ENCODE results near the gene RECK.
"Not testable (repeated sequence)": the region's sequence is repeated elsewhere in the genome, so short reads cannot be mapped to it uniquely, and the experiment has no call there.

Gene RECK

GRCh38 chr9:36152741-36153438, 116.2 kb downstream of the RECK start:
- no peak for DNase-seq (ENCODE audit: low read depth in 3 of 3, low spot score in 1 of 3)

GRCh38 chr9:36153746-36154145, 117.0 kb downstream of the RECK start:
- DNase-seq (ENCODE audit: low read depth in 3 of 3, low spot score in 1 of 3), result no peak

GRCh38 chr9:36154331-36154952, 117.7 kb downstream of the RECK start:
- no peak for DNase-seq (ENCODE audit: low read depth in 3 of 3, low spot score in 1 of 3)

GRCh38 chr9:36156116-36156515, 119.4 kb downstream of the RECK start:
- DNase-seq (ENCODE audit: low read depth in 3 of 3, low spot score in 1 of 3), result no peak

GRCh38 chr9:36158122-36158521, 121.4 kb downstream of the RECK start:
- DNase-seq (ENCODE audit: low read depth in 3 of 3, low spot score in 1 of 3), result no peak

GRCh38 chr9:36158917-36159316, 122.2 kb downstream of the RECK start:
- DNase-seq (ENCODE audit: low read depth in 3 of 3, low spot score in 1 of 3), result no peak

- DNase-seq (ENCODE audit: low read depth in 3 of 3, low spot score in 1 of 3), result not testable (repeated sequence)
Measured at GRCh38 chr9:36159509-36159908, 122.8 kb downstream of the RECK start.

- not testable (repeated sequence) for DNase-seq (ENCODE audit: low read depth in 3 of 3, low spot score in 1 of 3)
Measured at GRCh38 chr9:36160126-36160525, 123.4 kb downstream of the RECK start.

GRCh38 chr9:36161187-36161586, 124.5 kb downstream of the RECK start:
- DNase-seq (ENCODE audit: low read depth in 3 of 3, low spot score in 1 of 3), result no peak

- DNase-seq (ENCODE audit: low read depth in 3 of 3, low spot score in 1 of 3), result no peak
Measured at GRCh38 chr9:36162211-36162738, 125.6 kb downstream of the RECK start.

GRCh38 chr9:36163049-36163785, 126.5 kb downstream of the RECK start:
- no peak for DNase-seq (ENCODE audit: low read depth in 3 of 3, low spot score in 1 of 3)

GRCh38 chr9:36163786-36164170, 127.1 kb downstream of the RECK start:
- DNase-seq (ENCODE audit: low read depth in 3 of 3, low spot score in 1 of 3), result no peak

- no peak for DNase-seq (ENCODE audit: low read depth in 3 of 3, low spot score in 1 of 3)
Measured at GRCh38 chr9:36164372-36164771, 127.7 kb downstream of the RECK start.

- no peak for DNase-seq (ENCODE audit: low read depth in 3 of 3, low spot score in 1 of 3)
Measured at GRCh38 chr9:36164989-36165388, 128.3 kb downstream of the RECK start.

GRCh38 chr9:36165826-36166167, 129.1 kb downstream of the RECK start:
- no peak for DNase-seq (ENCODE audit: low read depth in 3 of 3, low spot score in 1 of 3)

- DNase-seq (ENCODE audit: low read depth in 3 of 3, low spot score in 1 of 3), result peak; percentile 53 to 84 (median 68)
Measured at GRCh38 chr9:36166168-36166927, 129.6 kb downstream of the RECK start.

GRCh38 chr9:36169166-36169565, 132.5 kb downstream of the RECK start, which contains the start of gene CCIN:
CCIN (plus strand) TSS chr9:36169388; CDS start chr9:36169503, 115 bp downstream.
- no peak for DNase-seq (ENCODE audit: low read depth in 3 of 3, low spot score in 1 of 3)

- DNase-seq (ENCODE audit: low read depth in 3 of 3, low spot score in 1 of 3), result no peak
Measured at GRCh38 chr9:36169708-36170107, 133.0 kb downstream of the RECK start.

- no peak for DNase-seq (ENCODE audit: low read depth in 3 of 3, low spot score in 1 of 3)
Measured at GRCh38 chr9:36170531-36170930, 133.8 kb downstream of the RECK start.

GRCh38 chr9:36173861-36174260, 137.1 kb downstream of the RECK start:
- DNase-seq (ENCODE audit: low read depth in 3 of 3, low spot score in 1 of 3), result no peak

Measured in stimulated activated CD4-positive, alpha-beta T cell treated with anti-CD3 and anti-CD28 coated beads, TNF-alpha, amount 100 ng/mL, for 1 hour (primary cell).